CD4-positive, alpha-beta T cell treated with Interleukin-2 at 100 ng/mL for 4 hours (primary cell): Measurements from ENCODE around the gene GCSAM.
A peak's percentile ranks its signal among the peaks of the same experiment; 100 is the strongest.

Experiments
- DNase-seq: peaks from one replicate; pipeline ENCODE4 v3.0.0-alpha.2; 2020; ENCODE audit warnings: low spot score

Gene GCSAM

GRCh38 chr3:112132975-112133448 is at the start of gene GCSAM:
Gene GCSAM (minus strand): TSS chr3:112133248. CDS start chr3:112133120, 128 bp downstream.
- peak; percentile 87 for DNase-seq

GRCh38 chr3:112175646-112176045 is 42.6 kb upstream of the GCSAM start:
- DNase-seq, result no peak

GRCh38 chr3:112175037-112175436 is 42.0 kb upstream of the GCSAM start:
- DNase-seq, result no peak

GRCh38 chr3:112171144-112171543 is 38.1 kb upstream of the GCSAM start:
- no peak for DNase-seq

GRCh38 chr3:112170046-112170445 is 37.0 kb upstream of the GCSAM start:
- DNase-seq, result no peak

GRCh38 chr3:112167758-112168157 is 34.7 kb upstream of the GCSAM start:
- no peak for DNase-seq

- no peak for DNase-seq
Observed at GRCh38 chr3:112149136-112149535, 16.1 kb upstream of the GCSAM start.

- no peak for DNase-seq
Observed at GRCh38 chr3:112143689-112144088, 10.6 kb upstream of the GCSAM start.

- peak; percentile 48 for DNase-seq
Observed at GRCh38 chr3:112143251-112143650, 10.2 kb upstream of the GCSAM start.

- DNase-seq, result no peak
Observed at GRCh38 chr3:112141293-112141692, 8.2 kb upstream of the GCSAM start.

- DNase-seq, result no peak
Observed at GRCh38 chr3:112140584-112140983, 7.5 kb upstream of the GCSAM start.

- no peak for DNase-seq
Observed at GRCh38 chr3:112138219-112138969, 5.3 kb upstream of the GCSAM start.

GRCh38 chr3:112137781-112138180 is 4.7 kb upstream of the GCSAM start:
- DNase-seq, result no peak

- peak; percentile 68 for DNase-seq
Observed at GRCh38 chr3:112136959-112137693, 4.1 kb upstream of the GCSAM start.

- no peak for DNase-seq
Observed at GRCh38 chr3:112136046-112136445, 3.0 kb upstream of the GCSAM start.

GRCh38 chr3:112134335-112135124 is 1.5 kb upstream of the GCSAM start:
- DNase-seq, result peak; percentile 78

- DNase-seq, result no peak
Observed at GRCh38 chr3:112133626-112134334, 732 bp upstream of the GCSAM start.

GRCh38 chr3:112132554-112132953 is 494 bp downstream of the GCSAM start:
- no peak for DNase-seq

GRCh38 chr3:112132088-112132487 is 960 bp downstream of the GCSAM start:
- DNase-seq, result no peak

- no peak for DNase-seq
Observed at GRCh38 chr3:112131111-112131510, 1.9 kb downstream of the GCSAM start.

GRCh38 chr3:112130638-112130993 is 2.4 kb downstream of the GCSAM start:
- no peak for DNase-seq
